HCT116 (cell line): ENCODE measurements around the gene RNGTT. TPM values are rescaled to one million over a fixed set of nuclear protein-coding genes. Genes with fewer than 3 reads are reported as not detected.

ENCODE experiments used
- ATAC-seq: fragments of 200-7000 bp; cut with Tn5 transposase; 2 replicates; pipeline ENCODE4 v1.9.1; 2020; ENCODE audit warnings: mild to moderate bottlenecking, moderate library complexity
- BruUV-seq: library from RNA; stranded (reverse); fragments of 400-500 nt; replicated peaks from 2 replicates; lab custom pipeline; 2021; lab: Mats Ljungman, UMichigan
- CTCF ChIA-PET: fragments of 300-600 bp; sonication (Branson Sonifier 250); formaldehyde crosslinking; loops from one replicate; lab custom pipeline; 2021; ENCODE audit warnings: antibody characterized with exemption; lab: Charles Lee
- POLR2A ChIA-PET: fragments of 300-600, 350-600 bp; sonication (Branson Sonifier 250); formaldehyde crosslinking; loops from one replicate; lab custom pipeline; 2021; ENCODE audit warnings: antibody characterized with exemption; lab: Charles Lee
- RAD21 ChIA-PET, 2 experiments: fragments of 300-600 bp; sonication (Branson Sonifier 250); formaldehyde crosslinking; loops; one replicate each; lab custom pipeline; 2023; ENCODE audit warnings: low total read pairs in 2 of 2; ENCODE audit not compliant: uncharacterized antibody in 2 of 2, unreplicated experiment in 2 of 2, low non-redundant PET in 1 of 2; lab: Charles Lee
- DNase-seq: peaks from one replicate; pipeline ENCODE4 v3.0.0-alpha.2; 2010; ENCODE audit warnings: low read depth, low spot score
- H2AFZ ChIP-seq: fragments of 200-600 bp; shearing (Covaris generic), sonication (generic); 2 replicates; pipeline ENCODE4 v1.6.1; 2017; ENCODE audit warnings: low read depth, mixed run types, mixed read lengths, antibody characterized with exemption, low read length; ENCODE audit not compliant: poor library complexity, severe bottlenecking
- H3K27ac ChIP-seq: 2 replicates; pipeline ENCODE4 v1.5.1; 2012; ENCODE audit warnings: low read depth, low read length
- H3K27me3 ChIP-seq: fragments of 200-600 bp; sonication (generic); 2 replicates; pipeline ENCODE4 v1.6.1; 2016; ENCODE audit warnings: mixed run types, low read length, mixed read lengths; ENCODE audit not compliant: insufficient read depth
- H3K36me3 ChIP-seq, 2 experiments: fragments of 200-500 bp in 1 of 2; fragments of 200-600 bp in 1 of 2; sonication (Bioruptor generic) in 1 of 2; sonication (generic) in 1 of 2; 2 replicates each; pipeline versions ENCODE4 v1.5.1 to v1.6.1; 2014 to 2016; ENCODE audit warnings: low read length in 2 of 2, inconsistent platforms in 1 of 2, mixed read lengths in 1 of 2, mixed run types in 1 of 2; ENCODE audit not compliant: insufficient read depth in 2 of 2, control insufficient read depth in 1 of 2
- H3K4me1 ChIP-seq, 2 experiments: fragments of 200-600 bp in 1 of 2; sonication (generic) in 1 of 2; 2 replicates each; pipeline versions ENCODE4 v1.5.1 to v1.6.1; 2012 to 2017; ENCODE audit warnings: low read length in 2 of 2, inconsistent platforms in 1 of 2, mild to moderate bottlenecking in 1 of 2, mixed read lengths in 1 of 2, mixed run types in 1 of 2, moderate library complexity in 1 of 2; ENCODE audit not compliant: insufficient read depth in 2 of 2, control insufficient read depth in 1 of 2
- H3K4me2 ChIP-seq: fragments of 200-600 bp; sonication (generic); 2 replicates; pipeline ENCODE4 v1.6.1; 2017; ENCODE audit warnings: mixed run types, low read length, mixed read lengths
- H3K4me3 ChIP-seq, 2 experiments: fragments of 200-600 bp in 1 of 2; sonication (generic) in 1 of 2; replicated peaks in 1 of 2; 2 replicates each; pipeline ENCODE4 v1.5.1; 2011 to 2016; ENCODE audit warnings: low read length in 2 of 2, control low read depth in 1 of 2, low read depth in 1 of 2, mild to moderate bottlenecking in 1 of 2, mixed read lengths in 1 of 2, mixed run types in 1 of 2
- H3K79me2 ChIP-seq: fragments of 200-600 bp; sonication (generic); 2 replicates; pipeline ENCODE4 v1.6.1; 2017; ENCODE audit warnings: mild to moderate bottlenecking, mixed run types, low read length, moderate library complexity, mixed read lengths; ENCODE audit not compliant: insufficient read depth
- H3K9ac ChIP-seq: fragments of 200-600 bp; sonication (generic); 2 replicates; pipeline ENCODE4 v1.6.1; 2016; ENCODE audit warnings: low read length, mixed read lengths
- H3K9me2 ChIP-seq: fragments of 200-600 bp; sonication (generic), shearing (Covaris generic); 2 replicates; pipeline ENCODE4 v1.6.1; 2017; ENCODE audit warnings: mixed run types, mild to moderate bottlenecking, moderate library complexity; ENCODE audit not compliant: insufficient read depth
- H3K9me3 ChIP-seq, 2 experiments: fragments of 200-500 bp in 1 of 2; fragments of 200-600 bp in 1 of 2; sonication (Bioruptor generic) in 1 of 2; sonication (generic) in 1 of 2; 2 replicates each; pipeline ENCODE4 v1.6.1; 2014 to 2017; ENCODE audit warnings: low read length in 2 of 2, mixed read lengths in 2 of 2, inconsistent platforms in 1 of 2, low read depth in 1 of 2, mild to moderate bottlenecking in 1 of 2, mixed run types in 1 of 2, moderate library complexity in 1 of 2; ENCODE audit not compliant: control insufficient read depth in 1 of 2, insufficient read depth in 1 of 2
- H4K20me1 ChIP-seq: fragments of 200-600 bp; sonication (generic), shearing (Covaris generic); 2 replicates; pipeline ENCODE4 v1.6.1; 2017; ENCODE audit warnings: mixed run types, mild to moderate bottlenecking, moderate library complexity; ENCODE audit not compliant: insufficient read depth
- CBX3 ChIP-seq: IDR thresholded peaks from 2 replicates; pipeline ENCODE4 v1.6.1; 2012; ENCODE audit warnings: low read depth
- CEBPB ChIP-seq: IDR thresholded peaks from 2 replicates; pipeline ENCODE4 v1.6.1; 2012; ENCODE audit warnings: low read depth
- EGR1 ChIP-seq: IDR thresholded peaks from 2 replicates; pipeline ENCODE4 v1.6.1; 2012; ENCODE audit warnings: low read depth
- EZH2 ChIP-seq: fragments of 200-600 bp; sonication (generic); IDR thresholded peaks from 2 replicates; pipeline ENCODE4 v1.6.1; 2017; ENCODE audit warnings: antibody characterized with exemption, mixed run types
- EZH2phosphoT487 ChIP-seq: fragments of 200-600 bp; IDR thresholded peaks from 2 replicates; pipeline ENCODE4 v1.6.1; 2018; ENCODE audit warnings: antibody characterized with exemption, borderline replicate concordance
- FOSL1 ChIP-seq: IDR thresholded peaks from 2 replicates; pipeline ENCODE4 v1.6.1; 2012; ENCODE audit warnings: low read depth
- JUND ChIP-seq: IDR thresholded peaks from 2 replicates; pipeline ENCODE4 v1.6.1; 2012
- SIN3A ChIP-seq: IDR thresholded peaks from 2 replicates; pipeline ENCODE4 v1.6.1; 2012; ENCODE audit warnings: low read depth
- SP1 ChIP-seq: IDR thresholded peaks from 2 replicates; pipeline ENCODE4 v1.6.1; 2012; ENCODE audit warnings: low read depth
- SRF ChIP-seq: IDR thresholded peaks from 2 replicates; pipeline ENCODE4 v1.6.1; 2012; ENCODE audit warnings: low read depth
- TCF7L2 ChIP-seq: IDR thresholded peaks from 2 replicates; pipeline ENCODE4 v1.7.0; 2011; ENCODE audit warnings: borderline replicate concordance, inconsistent platforms; ENCODE audit not compliant: insufficient read depth, insufficient read length; ENCODE audit errors: extremely low read depth
- YY1 ChIP-seq: IDR thresholded peaks from 2 replicates; pipeline ENCODE4 v1.6.1; 2011; ENCODE audit warnings: low read length, low read depth, moderate library complexity, mild to moderate bottlenecking; ENCODE audit not compliant: insufficient replicate concordance; ENCODE audit errors: extremely low read depth
- intact Hi-C: fragments of 100-400 bp; cut with micrococcal nuclease; formaldehyde crosslinking; loops from 2 replicates; pipeline ENCODE4 v1.10.0; 2022
- total RNA-seq: library from RNA; stranded (reverse); gene quantifications from one replicate; pipeline ENCODE4 v1.2.1, GENCODE V29; 2021; ENCODE audit not compliant: unreplicated experiment
- TF ChIP-seq, protein P1 (sequence below): IDR thresholded peaks from 2 replicates; pipeline ENCODE4 v1.6.1; 2012; ENCODE audit warnings: low read depth
- TF ChIP-seq, protein P2 (sequence below): IDR thresholded peaks from 2 replicates; pipeline ENCODE4 v1.6.1; 2012

RNGTT gene
- total RNA-seq, 1 experiment from 2014 or later, result 23.0 TPM

DNA sequence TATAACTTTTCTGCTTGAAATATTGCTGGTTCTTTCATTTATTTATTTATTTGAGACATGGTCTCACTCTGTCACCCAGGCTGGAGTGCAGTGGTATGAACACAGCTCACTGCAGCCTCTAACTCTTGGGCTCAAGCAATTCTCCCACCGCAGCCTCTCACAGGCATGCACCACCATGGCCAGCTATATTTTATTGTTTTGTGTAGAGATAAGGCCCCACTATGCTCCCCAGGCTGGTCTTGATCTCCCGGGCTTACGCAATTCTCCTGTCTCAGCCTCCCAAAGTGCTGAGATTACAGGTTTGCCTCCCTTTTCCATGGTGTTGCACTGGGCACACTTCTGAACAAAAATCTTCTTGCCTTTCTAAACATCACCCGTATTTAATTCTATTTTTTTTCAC, 39.1 kb upstream of the RNGTT start:
- no peaks in the 10 kb centered on the region for H3K4me1 ChIP-seq
- no peaks in the 10 kb centered on the region for H3K36me3 ChIP-seq
- POLR2A ChIA-PET, result no interaction called here
- H3K4me2 ChIP-seq, result no peak overlapping the region
- H3K9me3 ChIP-seq, result no peaks in the 10 kb centered on the region
- no peak for DNase-seq
- no peaks in the 10 kb centered on the region for H3K9me2 ChIP-seq
- RAD21 ChIA-PET, result no interaction called here
- ATAC-seq, result no peak
- H3K4me3 ChIP-seq, result no peak overlapping the region
- H3K9ac ChIP-seq, result no peak overlapping the region
- CTCF ChIA-PET, result no interaction called here
- intact Hi-C loops, result no loop called here
- no peak overlapping the region for H2AFZ ChIP-seq
- no peaks in the 10 kb centered on the region for H3K79me2 ChIP-seq
- no peaks in the 10 kb centered on the region for H4K20me1 ChIP-seq
- no TSS peak for BruUV-seq
- H3K27ac ChIP-seq, result no peak overlapping the region
- TF ChIP-seq EZH2 (no peak), CBX3 (no peak), JUND (no peak), SP1 (no peak)
- TF ChIP-seq, protein P1, sequence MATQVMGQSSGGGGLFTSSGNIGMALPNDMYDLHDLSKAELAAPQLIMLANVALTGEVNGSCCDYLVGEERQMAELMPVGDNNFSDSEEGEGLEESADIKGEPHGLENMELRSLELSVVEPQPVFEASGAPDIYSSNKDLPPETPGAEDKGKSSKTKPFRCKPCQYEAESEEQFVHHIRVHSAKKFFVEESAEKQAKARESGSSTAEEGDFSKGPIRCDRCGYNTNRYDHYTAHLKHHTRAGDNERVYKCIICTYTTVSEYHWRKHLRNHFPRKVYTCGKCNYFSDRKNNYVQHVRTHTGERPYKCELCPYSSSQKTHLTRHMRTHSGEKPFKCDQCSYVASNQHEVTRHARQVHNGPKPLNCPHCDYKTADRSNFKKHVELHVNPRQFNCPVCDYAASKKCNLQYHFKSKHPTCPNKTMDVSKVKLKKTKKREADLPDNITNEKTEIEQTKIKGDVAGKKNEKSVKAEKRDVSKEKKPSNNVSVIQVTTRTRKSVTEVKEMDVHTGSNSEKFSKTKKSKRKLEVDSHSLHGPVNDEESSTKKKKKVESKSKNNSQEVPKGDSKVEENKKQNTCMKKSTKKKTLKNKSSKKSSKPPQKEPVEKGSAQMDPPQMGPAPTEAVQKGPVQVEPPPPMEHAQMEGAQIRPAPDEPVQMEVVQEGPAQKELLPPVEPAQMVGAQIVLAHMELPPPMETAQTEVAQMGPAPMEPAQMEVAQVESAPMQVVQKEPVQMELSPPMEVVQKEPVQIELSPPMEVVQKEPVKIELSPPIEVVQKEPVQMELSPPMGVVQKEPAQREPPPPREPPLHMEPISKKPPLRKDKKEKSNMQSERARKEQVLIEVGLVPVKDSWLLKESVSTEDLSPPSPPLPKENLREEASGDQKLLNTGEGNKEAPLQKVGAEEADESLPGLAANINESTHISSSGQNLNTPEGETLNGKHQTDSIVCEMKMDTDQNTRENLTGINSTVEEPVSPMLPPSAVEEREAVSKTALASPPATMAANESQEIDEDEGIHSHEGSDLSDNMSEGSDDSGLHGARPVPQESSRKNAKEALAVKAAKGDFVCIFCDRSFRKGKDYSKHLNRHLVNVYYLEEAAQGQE, result no peak
- H3K27me3 ChIP-seq, result no peaks in the 10 kb centered on the region

DNA sequence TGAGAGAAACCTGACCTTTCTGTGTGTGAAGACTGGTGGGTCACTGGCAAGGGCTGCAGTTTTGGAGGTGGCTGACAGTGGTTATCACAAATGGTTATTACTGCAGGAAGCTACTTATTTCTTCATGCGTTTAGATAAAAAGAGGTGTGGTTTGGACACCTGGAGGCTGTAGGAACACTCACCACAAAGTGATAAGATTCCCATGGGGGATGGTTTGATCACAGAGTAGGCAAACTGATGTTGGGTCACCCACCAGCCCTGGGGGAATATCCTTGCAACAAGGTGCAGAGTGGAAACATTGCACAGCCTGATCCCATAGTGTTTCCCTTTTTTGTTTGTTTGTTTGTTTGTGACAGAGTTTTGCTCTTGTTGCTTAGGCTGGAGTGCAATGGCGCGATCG, 33.9 kb upstream of the RNGTT start:
- Histone ChIP-seq H3K27ac (no peak overlapping the region), H3K4me3 (no peak overlapping the region), H3K9me2 (no peaks in the 10 kb centered on the region), H3K4me1 (no peaks in the 10 kb centered on the region), H2AFZ (no peak overlapping the region), H3K36me3 (no peaks in the 10 kb centered on the region), H3K9ac (no peak overlapping the region), H3K27me3 (no peaks in the 10 kb centered on the region), H3K4me2 (no peak overlapping the region), H3K9me3 (no peaks in the 10 kb centered on the region), H3K79me2 (no peaks in the 10 kb centered on the region), H4K20me1 (no peaks in the 10 kb centered on the region)
- RAD21 ChIA-PET, result no interaction called here
- intact Hi-C loops, result no loop called here
- no TSS peak for BruUV-seq
- POLR2A ChIA-PET, result no interaction called here
- CTCF ChIA-PET, result interaction anchor here (4.3 kb wide), 1 partner anchor 14 kb away, joined by 15 read pairs; no protein-coding TSS in a partner anchor
- ATAC-seq, result no peak
- TF ChIP-seq FOSL1 (no peak), EGR1 (no peak), EZH2phosphoT487 (no peak), CBX3 (no peak), YY1 (no peak), JUND (no peak), SIN3A (no peak), CEBPB (no peak), TCF7L2 (no peak), EZH2 (no peak), SP1 (no peak), SRF (no peak)
- TF ChIP-seq, protein P1, result no peak
- TF ChIP-seq, protein P2, sequence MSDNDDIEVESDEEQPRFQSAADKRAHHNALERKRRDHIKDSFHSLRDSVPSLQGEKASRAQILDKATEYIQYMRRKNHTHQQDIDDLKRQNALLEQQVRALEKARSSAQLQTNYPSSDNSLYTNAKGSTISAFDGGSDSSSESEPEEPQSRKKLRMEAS, result no peak
- no peak for DNase-seq
